Activated CD4-positive, alpha-beta T cell treated with anti-CD3 and anti-CD28 coated beads, Interleukin-2, amount 50 U/mL, for 4 hours (primary cell): Measurements from ENCODE around the gene ASTN1.

ENCODE experiments used
- DNase-seq, 2 experiments: peaks; one replicate each; pipeline ENCODE4 v3.0.0-alpha.2; 2020

The ASTN1 gene

GRCh38 chr1:176866011-176866714 lies 298.3 kb downstream of the ASTN1 start:
- DNase-seq = no peak

DNA sequence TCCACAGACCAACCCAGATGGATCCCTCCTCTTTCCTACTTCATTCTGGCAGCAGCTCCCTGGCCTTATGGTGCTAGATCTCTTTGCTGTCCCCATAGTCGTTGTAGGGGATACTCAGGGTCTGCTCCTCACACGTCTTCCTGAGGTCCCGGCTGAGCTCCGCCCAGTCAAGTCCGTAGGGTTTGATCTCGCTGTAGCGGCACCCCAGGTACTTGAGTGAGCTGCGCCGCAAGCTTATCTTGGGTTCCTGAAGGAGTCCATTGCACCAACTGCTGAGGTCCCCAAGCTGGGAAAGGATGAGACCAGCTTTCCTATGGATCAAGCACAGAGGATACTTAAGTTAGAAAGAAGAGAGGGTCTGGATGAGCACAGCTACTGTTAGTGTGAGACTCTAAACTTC lies 300.3 kb downstream of the ASTN1 start:
- DNase-seq = no peak

GRCh38 chr1:176863613-176864012 lies 300.9 kb downstream of the ASTN1 start:
- DNase-seq = no peak

- DNase-seq = no peak
These were observed 306.0 kb downstream of the ASTN1 start for GRCh38 chr1:176858433-176858916.

GRCh38 chr1:176857632-176858031 lies 306.9 kb downstream of the ASTN1 start:
- no peak for DNase-seq

GRCh38 chr1:176854758-176855745 lies 309.5 kb downstream of the ASTN1 start:
- no peak for DNase-seq

DNA sequence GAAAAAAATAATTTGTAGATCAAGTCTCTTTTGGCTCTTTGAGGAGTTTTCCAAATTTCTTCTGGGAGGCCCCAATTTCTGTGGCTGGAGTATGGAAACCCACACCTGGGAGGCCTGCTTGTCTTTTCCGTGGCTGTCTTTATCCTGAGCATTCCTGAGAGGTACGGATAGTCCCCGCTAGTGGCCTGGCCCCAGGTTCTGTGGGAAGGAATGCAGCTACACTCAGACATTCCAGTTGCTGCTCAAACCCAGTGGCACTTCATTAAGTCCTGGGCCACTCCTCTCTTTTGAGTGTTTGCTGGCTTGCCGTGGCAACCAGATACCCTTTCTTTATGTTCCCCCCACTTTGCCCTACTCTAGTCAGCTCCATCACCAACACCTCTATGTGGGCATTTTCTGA lies 310.4 kb downstream of the ASTN1 start:
- DNase-seq = no peak

DNA sequence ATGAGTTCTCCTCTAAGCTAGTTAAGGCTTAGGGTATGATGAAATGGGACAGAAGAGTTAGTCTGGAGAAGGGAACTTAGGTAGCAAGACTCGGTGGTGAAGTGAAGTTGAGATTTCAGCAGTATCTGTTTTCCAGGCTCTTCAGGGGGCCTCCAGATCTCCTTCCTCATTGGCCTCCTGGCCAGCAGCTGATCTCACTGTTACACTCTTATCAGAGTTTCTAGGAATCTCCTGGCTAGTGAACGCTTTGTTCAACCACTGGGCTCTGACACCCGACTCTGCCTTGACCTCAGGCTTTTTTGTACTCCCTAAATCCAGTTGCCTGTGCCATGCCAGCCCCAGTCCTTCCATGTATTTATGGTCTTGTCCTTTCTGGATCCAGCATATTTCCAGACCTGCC lies 311.0 kb downstream of the ASTN1 start:
- DNase-seq = no peak

GRCh38 chr1:176852124-176852523 lies 312.4 kb downstream of the ASTN1 start:
- no peak for DNase-seq

- DNase-seq = no peak
These were observed 313.6 kb downstream of the ASTN1 start for GRCh38 chr1:176850871-176851270.

- no peak for DNase-seq
These were observed 315.2 kb downstream of the ASTN1 start for GRCh38 chr1:176849281-176849680.

DNA sequence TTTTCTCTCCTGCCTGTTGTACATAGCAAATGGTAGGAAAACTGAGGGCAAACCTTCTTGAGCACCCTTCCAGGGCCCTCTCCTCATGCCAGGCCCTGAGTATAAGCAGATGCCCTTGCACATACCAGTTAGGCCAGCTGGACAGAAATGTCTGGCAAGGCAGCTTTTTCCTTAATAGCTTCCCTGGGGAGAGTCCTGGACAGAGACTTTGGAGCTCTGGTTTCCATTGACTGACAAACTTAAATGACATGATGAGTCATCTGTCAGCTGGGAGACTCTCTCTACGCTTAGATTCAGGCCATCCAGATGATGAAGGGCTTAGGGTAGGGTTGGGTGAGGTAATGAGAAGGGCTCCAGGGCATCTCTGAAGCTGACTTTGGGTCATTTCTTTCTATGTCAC lies 317.5 kb downstream of the ASTN1 start:
- DNase-seq = no peak

GRCh38 chr1:176843352-176844297 lies 320.9 kb downstream of the ASTN1 start:
- no peak for DNase-seq

DNA sequence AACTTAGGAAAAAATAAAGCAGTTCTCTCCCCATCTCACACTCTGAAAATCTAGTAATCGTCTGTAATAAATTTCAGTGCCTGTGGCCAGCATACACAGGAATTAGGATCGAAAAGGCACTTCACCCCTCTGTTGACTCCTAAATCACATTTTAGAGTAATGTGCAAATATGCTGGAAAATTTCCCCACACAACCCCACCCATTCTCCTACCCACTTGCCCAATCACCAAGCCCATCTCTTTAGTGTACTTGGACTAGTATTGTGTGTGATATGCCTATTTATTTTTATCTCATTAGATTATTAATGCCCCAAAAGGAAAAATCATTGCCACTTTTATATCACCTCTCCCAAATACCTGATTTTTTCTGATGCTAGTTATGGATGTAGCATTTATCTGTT lies 323.3 kb downstream of the ASTN1 start:
- DNase-seq = no peak

DNA sequence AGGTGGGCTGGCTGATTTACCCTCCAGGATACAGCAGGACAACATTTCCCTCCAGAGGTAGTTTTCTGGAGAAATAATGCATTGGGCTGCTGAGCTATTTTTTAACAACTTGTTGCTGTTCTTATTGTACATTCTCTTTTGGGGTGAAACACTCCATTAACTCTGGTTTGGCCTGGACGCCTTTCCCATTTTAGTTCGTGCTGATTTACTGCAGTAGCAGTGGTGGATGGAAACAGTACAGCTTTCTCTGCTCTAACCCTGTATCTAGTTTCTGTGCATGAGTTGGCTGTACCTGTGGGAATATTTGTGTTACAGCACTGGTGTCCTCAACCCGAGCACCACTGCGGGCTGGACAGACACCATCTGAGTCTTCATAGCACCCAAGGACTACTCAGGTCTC lies 325.3 kb downstream of the ASTN1 start:
- no peak for DNase-seq

DNA sequence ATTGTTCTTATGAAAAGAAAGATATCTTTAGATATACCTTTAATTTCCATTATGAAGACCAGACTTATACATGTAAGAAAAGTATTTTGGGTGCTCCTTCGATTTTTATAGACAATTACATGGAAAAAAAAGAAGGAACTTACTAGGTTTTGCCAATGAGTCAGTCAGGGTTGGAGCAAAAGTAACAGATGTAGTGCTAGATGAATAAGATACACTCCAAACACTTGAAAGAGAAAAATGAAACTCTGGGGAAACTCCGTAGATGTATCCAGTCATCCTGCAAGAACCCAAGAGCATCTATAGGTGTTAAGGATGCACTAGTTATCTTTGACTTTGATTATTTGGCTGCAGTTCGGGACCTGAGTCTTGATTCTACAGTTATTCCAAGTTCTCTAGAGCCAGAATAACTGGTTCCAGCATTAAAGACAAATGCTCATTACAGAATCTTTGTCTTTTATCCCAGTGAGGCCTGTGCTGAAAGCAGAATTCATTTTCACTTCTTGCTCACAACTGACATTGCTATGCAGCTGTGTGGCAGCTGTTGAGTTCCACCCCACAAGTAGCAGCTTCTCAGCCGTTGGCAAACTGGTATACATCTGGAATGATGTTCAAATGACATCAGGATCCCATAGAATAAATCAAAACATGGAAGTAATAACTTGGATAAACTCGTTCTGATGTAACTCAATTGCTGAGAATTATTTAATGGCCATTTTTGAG lies 326.1 kb downstream of the ASTN1 start:
- no peak for DNase-seq

DNA sequence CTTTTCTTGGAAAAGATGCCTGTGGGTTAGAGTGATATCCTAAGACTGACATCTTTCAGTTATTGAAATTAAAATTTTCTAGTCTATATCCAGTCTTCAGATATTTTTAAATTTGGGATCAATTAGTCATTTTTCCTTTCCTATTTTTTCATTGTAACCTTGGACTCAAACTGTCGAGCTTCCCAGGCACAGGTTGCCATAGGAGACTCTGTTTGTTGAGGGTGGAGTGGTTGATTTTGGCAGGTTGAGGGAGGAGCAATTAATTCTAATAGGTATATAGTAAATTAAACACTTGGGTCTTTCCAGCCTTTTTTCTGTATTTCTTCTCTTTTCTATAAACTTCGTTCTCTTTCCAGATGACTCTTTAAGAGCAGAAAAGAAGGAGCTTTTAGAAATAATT lies 326.8 kb downstream of the ASTN1 start:
- no peak for DNase-seq

DNA sequence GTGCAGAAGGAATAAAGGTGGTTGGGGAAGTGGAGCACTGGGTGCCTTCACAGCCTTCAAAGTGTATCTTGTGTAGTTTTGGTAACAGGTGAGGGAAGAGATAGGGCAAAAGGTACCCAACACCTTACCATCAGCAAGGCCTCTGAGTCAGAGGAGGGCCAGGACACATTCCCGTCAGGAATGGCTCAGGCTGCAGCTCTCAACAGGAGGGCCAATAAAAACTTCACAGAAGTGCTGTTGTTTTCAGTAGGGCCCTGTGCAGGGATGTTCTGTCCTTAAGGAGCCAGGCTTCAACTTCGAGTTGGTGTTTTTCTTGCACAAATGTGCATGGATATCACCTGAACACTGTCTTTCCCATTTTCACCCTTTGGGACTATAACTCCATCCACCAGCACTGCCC lies 333.4 kb downstream of the ASTN1 start:
- no peak for DNase-seq

DNA sequence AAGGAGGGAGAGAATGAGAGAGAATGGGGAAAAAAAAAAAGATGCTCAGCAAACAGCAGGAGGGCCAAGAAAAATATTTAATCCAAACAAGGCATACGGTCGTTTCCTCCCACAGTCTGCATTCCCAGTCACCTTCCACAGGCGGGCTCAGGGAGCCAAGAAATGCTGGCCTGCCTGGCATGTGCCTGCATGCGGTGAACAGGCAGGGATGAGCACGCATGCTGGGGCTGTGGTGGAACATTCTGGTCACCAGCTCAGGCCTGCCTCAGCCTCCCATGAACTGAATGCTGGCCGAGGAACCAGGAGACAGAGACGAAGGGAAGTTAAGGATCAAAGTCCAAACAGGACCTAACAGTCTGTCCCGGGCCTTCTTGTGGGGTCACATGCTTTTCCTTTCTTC lies 335.3 kb downstream of the ASTN1 start:
- DNase-seq = no peak

GRCh38 chr1:176826265-176826664 lies 338.2 kb downstream of the ASTN1 start:
- DNase-seq = no peak

DNA sequence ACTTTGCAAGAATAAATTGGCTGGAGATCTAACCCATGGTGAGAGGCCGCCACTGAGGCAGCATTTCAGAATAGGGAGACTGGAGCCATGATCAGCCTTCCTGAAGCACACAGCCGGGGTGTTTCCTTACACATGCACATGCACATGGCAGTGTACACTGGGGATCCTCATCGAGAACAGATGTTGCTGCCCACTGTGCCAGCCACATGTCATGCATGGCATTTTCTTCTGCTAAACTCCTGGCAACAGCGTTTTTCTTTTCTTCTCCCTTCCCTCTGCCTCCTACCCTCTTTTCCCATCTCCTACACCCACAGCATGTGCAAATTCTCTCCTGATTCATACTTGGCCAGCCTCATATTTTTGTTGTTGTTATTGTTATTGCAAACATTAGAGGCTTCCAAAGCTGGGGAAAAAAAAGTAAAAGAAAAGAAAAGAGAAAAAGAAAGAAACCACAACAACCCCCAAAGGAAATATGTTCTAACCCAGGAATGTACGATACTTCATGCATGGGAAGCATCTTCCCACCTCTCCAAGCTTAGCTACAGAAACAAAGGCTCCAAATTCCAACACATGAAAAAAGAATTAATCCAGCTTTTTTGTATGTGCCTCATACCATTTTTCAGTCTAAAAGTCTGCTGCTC lies 344.0 kb downstream of the ASTN1 start:
- DNase-seq = no peak

DNA sequence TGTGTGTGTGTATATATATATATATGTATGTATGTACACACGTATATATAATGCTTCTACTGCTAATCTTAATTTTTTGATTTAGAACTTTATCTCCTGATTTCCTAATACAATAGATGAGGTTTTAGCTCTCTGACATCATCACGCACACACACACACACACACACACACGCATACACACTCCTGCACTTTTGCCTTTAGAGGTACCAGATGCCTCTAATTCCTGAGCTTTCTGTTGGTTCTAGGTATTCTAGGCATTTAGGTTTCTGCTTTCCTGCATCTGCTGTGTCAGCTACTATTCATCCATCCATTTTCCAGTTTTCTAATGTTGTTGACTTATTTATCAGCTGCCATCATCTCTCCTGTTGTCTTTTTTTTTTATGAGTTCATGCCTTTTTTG lies 348.3 kb downstream of the ASTN1 start:
- DNase-seq = no peak
